Measurements from ENCODE around the gene LRP1.

DNA sequence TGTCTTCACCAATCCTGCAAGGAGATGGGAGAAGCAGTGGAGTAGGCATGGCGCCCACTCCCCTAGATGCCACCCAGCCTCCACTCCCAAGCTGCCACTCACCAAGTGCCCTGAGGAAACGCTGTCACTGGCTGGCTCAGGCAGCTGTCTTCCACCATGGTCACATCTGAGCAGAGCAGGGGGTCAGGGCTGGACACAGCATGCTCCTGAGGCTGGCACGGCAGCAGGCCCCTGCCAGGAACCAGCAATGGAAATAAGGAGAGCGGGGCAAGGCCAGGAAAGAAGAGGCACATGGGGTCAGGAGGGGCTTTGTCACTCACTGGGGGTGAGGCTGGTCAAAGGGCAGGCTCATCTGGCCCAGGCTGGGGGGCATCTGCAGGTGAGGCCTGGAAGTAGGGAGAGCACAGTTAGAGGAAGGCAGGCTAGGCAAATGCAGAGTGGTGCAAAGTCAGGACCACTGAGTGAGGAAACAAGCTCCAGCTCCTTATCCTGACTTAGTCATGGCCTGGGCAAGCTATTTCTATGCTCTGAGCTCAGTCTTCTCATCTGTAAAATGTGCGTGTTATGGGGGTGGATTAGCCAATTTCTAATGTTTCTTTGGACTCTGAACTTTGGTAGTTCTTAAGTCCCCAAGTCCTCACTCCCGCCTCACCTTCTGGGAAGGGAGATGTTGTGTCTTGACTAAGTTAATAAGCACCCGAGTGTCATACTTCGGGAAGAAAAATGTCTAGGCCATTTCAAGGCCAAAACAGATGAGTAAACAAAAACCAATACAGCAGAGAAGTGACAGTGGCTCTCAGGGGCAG lies 31.3 kb upstream of the LRP1 start:
- no peak for TF ChIP-seq CTCF (IDR thresholded peaks at IDR 0.05; ENCODE audit: low read length)
- TF ChIP-seq EZH2 (optimal IDR thresholded peaks at IDR 0.05; ENCODE audit: low read depth, low read length) = no peak

All from MM.1S (cell line).